NCI-H460 (cell line): Measurements from ENCODE around the gene ONECUT1. TPM values are rescaled to one million over a fixed set of nuclear protein-coding genes. Genes with fewer than 3 reads are reported as not detected.

Experiments used
- DNase-seq: peaks from one replicate; pipeline ENCODE4 v3.0.0-alpha.2; 2016; ENCODE audit warnings: low read depth; ENCODE audit errors: extremely low read depth
- total RNA-seq: library from RNA; depleted of rRNA; stranded (reverse); fragments of >200 nt; shearing (Covaris generic); gene quantifications from 2 replicates; pipeline ENCODE4 v1.2.3, GENCODE V29; 2014

The ONECUT1 gene
- total RNA-seq, 1 experiment from 2014 or later: 1.1 TPM

DNA sequence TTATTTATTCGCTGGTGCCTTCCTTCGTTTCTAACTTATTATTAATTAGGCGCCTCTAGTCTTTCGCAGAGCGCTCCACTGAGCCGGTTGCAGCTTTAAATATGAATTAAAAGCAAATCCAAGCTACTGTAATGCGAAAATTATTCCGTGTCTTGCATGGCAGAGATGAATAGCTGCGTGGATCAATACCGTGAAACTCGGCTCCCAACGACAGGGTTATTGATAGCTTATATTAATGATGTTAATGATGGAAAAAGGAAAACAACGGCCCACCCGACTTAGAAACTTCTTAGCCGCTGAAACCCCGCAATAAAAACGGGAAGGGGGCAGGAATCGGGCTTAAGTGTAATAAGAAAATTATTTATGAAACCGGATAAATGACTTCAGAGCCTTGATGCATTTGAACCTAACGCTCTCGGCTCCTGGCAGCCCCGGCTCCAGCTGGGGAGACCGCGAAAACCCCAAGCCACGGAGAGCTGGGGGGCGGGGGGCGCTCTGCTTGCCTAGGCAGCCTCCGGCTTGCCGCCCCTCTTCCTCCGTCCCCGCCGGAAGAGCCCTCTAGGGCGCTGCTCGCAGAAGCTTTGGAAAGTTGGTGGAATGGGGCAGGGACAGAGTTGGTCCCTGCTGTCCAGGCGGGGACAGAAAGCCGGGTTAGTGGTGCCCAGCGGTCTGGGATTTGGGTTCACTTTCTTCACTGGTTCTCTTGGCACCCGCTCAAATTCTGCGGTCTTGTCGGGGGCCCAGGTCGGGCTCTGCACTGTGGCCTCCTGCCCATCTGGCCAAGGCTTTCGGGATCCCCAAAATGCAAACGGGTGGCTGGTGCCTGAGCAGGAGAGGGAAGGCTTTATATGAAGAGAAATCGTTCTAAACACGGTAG lies 7.7 kb upstream of the ONECUT1 start:
- no peak for DNase-seq

DNA sequence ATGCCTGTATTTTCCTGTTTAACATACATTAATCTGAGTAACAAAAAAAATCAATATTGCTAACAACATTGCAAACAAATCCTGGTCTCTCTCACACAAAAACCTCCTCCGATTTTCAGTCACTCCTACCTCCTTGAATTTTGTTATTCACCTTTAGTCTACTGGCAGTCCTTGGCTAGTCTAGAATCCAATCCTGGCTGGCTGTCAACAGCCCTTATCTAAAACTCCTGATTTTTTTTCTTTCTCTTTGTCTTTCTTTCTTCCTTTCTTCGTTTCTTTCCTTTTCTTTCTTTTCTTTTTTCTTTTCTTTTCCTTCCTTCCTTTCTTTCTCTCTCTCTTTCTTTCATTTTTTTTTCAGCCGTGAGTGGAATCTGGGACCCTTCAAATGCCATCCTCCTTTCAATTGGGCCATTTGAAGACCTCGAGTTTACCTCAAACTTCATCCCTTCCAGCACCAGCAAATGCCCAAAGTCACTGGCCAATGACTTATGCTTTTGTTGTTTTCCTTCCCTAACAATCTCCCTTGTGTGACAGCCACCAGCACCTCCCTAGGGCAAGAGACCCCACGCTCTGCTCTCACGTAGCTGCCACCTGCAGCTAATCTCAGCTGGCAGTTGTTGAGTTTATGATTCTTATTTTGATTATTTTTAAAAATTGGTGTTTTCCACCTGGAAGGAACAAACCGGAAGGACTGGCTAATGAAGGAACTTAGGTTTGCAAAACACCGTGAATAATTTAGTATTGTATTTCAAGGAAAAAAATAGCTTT lies 6.8 kb upstream of the ONECUT1 start:
- DNase-seq: no peak

DNA sequence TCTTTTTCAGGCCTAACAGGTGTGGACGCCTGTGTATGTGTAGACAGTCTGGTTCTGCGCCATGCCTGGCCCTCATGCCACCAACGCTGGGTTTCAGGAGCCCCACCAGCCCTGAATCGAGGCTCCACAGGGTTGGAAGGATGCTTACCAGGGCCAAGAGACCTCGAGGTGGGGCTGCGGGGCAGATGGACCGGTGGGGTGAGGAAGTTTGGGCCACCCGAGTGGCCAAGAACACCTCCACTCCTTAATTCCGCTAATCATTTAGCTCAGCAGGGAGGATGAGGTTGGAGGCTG lies 6.0 kb upstream of the ONECUT1 start:
- no peak for DNase-seq

DNA sequence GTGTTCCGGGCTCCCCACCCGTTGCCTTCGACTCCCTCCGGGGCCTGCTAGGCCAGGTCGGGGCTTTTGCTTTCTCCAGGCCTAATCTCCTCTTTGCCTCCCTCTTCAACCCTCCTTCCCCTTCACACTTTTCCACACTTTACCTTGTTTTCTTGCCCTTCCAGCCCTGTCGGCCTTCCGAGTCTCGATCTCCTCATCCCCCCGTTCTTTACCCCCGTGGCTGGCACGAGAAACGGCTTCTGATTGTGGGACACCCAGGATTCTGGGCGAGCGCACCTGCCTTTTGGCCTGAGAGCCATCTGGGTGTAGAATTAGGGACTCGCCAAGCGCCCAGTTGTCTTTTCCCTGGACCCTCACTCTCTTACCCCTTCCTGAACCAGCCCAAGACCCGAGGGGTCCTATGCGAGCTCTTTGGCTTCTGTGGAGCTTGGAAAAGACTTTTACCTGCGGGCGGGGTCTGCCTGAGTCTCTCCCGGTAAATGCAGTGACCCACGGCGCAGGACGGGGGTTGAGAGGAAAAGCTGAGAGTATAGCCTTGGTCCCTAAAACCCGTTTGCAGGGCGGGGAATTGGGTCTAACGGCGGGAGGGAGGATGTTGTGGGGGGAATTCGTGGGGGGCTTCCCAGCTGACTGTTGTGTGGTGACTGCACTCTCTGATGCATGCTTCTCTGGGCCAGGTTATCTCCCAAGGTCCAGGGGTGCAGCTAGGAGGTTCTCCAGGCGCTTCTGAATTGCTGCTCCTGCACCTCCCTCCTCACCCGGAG lies 5.5 kb upstream of the ONECUT1 start:
- DNase-seq: no peak

DNA sequence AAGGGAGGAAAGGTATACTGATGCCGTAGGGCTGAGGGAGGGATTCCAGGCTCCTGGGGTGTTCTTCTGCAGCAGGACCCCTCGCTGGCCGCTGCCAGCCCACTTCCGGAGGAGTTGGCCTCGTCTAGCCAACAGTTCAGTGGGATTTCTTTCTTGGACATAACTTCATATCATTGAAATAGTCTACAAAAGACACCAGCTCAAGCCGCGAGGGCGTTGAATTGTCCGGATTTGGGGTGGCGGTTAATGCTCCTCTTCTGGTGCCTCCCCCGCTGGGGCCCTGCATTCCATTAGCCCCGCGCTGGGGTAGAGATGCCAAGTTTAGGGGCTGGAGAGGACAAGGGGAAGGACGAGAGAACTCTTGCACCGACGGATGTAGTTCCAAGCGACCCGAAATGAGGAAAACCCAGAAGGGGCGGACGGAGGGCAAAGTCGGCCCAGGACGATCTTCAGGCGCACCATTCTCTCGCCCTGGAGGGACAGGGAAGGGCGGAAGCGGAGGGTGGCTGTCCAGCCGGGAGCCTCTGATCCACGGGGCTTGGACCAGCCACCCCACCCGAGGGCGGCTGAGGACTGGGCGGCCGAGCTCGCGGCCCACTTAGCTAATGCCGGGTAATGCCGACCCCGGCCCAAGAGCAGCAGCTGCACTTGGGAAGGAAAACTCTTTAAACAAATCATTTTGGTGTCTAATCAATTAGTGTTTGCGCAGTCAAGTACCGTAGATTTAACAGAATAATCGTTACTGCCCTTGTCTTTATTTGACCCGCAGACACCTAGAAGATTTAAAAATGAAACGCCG lies 4.7 kb upstream of the ONECUT1 start:
- no peak for DNase-seq

DNA sequence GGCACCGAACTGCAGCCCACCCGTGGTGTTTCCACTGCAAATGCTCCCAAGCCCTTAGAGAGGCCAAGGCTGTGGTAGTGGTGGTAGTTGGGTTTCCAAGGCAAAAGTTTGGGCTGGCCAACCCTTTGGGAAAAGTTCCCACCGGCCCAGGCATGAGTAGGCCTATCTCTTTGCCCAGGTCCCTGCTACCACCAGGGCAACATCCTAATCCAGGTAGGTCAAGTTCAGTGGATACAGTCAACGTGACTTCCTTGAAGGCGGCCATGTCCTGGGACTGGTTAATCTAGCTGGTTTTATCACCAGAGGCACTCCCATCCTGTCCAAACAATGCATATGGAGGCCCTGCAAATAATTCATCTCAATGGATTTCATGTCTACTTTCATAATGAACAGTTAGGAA lies 1.6 kb upstream of the ONECUT1 start:
- DNase-seq: no peak

DNA sequence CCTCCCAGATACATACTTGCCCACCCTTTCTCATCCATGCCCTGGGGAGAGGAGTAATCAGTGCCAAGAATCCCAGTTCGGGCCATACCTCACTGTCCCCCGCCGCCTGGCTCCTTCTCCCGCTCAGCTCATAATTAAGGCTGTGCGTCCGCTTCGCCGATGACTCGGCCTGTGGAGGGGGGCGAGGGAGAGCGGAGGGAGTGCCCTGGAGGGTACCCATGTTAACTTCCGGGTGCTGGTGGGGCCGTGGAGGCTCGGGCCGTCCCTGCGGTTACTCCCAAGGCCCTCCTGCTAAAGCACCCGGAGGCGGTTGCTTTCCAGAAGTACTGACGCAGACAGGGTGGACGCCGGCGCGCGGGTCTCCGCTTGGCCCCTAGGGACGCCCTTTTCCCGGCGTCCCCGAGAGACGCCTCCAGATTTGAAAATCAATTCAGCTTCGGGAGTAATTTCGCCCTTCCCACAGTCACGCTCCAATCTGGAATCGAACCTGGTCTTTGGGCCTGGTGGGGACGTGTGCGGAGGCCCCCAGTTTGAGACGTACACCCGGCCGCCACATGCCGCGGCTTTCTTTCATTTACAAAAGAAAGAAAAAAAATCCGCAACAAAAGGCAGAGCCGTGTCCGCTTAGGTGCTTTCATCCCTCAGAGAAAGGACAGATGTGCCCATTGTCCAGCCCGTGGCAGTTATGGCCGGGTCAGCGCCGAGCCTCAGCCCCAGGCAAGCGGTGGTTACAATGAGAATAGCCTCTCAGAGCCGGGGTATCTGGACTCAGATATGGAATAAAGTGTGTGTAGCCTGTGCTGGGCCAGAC lies 1.0 kb upstream of the ONECUT1 start:
- no peak for DNase-seq

DNA sequence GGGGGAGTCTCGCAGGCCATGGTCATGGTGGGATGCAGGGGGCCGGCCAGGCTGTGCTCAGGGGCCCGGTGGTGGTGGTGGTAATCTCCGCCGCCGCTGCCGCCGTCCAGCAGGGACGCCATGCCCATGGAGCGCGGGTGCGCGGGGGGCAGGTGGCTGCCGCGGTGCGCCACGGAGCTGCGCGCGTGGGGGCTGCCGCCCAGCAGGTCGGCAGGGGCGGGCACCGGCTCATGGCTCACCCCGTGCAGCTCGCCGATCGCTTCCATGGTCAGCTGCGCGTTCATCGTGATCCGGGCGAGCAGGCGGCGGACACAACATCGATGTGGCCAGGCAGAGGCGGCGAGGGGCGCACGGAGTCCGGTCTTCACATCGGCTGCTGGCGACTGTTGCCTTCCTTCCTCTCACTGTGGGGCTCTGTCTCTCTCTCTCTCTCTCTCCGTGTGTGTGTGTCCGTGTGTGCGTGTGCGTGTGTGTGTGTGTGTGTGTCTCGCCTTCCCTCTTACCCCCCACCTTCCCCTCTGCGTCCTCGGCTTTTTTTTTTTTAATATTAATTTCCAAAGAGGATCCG lies 451 bp downstream of the ONECUT1 start:
- DNase-seq: no peak

DNA sequence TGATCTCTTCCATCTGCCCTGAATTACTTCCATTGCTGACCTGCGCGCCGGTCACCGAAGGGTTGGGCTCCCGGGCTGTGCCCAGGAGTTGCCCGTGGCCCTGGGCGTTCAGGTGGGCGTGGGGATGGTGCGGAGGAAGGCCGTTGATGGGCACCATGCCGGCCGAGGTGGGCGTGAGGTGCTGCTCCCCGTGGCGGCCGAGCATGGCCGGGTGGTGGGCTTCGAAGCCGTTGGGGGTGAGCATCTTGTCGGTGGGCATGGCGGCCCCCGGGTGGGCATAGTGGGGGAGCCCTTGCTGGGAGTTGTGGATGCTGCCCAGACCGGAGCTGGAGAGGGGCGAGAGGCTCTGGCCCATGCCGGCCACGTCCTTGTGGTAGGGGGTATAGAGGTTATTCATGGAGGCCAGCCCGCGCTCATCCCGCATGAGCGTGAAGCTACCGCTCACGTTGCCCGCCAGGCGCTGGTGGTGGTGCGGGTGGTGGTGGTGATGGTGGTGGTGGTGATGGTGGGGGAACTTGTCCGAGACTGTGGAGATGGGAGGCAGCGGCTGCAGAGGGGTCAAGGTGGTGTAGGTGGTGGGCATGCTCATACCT lies 1.0 kb downstream of the ONECUT1 start:
- DNase-seq: no peak

DNA sequence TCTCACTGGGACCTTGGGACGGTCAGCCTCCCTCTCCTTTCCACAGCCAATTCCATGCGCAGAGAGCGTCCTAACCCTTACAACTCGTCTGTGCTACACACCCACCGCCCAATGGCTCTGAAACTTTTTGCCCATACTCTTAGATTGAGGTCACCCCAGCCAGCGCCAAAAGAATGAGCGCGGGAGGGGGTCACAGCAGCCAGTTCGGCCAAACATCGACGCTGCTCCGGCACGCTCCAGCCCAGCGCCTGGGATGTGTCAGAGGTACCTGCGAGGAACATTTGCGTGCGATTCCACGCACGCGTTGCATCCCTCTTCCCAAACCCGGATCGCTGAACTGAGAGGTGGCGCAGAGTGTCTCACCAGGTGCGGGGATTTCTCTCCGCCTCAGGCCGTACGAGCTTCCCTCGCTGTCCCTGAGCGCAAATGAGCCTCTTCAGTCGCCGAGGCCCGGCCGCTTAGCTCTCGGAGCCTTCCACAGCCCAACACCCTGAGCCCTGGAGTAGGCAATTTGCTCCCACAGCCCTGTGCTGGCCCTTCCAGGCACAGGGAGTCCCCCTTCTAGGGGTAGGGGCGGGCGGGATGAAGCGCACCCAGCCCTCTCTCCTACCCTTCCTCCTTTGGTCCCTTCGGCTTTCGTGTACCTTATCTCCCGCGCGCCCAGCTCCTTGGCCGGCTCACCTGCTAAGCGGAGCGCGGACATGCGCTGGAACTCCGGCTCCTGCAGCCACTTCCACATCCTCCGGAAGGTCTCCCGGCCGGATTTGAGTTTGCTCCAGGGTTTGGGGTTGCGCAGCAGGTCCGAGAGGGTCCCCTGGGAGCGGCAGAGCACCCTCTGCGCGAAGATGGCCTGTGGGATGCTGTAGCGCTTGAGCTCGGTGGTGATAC lies 1.8 kb downstream of the ONECUT1 start:
- DNase-seq: no peak

DNA sequence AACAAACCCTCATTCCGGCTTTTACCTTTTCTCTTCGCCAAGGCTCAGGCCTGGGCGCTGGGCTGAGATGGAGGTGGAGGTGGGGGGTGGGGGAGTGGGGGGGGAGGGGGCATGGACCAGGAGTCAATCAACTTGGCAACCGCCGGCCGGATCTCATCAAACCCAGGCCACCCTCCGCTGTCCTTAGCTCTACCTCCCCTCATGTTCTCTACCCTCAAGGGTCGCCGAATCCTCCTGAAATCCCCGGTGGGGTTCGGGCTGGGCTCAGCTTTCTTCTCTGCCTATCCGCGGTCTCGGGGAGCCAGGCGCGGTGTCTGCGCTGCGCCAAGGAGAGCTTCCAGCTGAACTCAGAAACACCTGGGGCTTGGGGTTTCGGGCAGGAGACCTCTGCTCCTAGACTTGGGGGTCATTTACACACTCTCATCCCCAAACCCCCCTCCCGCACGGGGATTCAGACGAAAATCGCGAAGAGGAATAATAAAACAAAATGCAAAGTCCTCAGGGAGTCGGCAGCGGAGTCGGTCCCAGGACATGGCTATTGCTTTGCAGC lies 2.5 kb downstream of the ONECUT1 start:
- no peak for DNase-seq

DNA sequence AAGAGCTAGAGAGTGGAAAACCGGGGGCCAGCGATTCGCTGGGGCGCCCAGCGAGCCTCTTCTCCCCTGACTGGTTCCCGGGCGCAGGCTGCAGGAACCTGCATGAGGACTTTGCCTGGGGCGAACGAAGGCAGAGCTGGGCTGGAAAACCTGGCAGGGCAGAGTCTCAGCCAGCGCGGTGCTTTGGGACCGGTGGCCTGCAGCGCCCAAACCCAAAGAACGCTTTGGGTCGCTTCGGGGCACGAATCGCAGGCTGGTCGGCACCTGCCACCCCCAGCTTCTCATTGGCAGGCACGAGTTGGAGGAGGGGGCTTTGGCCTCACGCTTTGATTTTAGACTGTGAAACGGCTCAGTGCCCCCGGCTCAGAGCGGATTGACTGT lies 3.0 kb downstream of the ONECUT1 start:
- no peak for DNase-seq

DNA sequence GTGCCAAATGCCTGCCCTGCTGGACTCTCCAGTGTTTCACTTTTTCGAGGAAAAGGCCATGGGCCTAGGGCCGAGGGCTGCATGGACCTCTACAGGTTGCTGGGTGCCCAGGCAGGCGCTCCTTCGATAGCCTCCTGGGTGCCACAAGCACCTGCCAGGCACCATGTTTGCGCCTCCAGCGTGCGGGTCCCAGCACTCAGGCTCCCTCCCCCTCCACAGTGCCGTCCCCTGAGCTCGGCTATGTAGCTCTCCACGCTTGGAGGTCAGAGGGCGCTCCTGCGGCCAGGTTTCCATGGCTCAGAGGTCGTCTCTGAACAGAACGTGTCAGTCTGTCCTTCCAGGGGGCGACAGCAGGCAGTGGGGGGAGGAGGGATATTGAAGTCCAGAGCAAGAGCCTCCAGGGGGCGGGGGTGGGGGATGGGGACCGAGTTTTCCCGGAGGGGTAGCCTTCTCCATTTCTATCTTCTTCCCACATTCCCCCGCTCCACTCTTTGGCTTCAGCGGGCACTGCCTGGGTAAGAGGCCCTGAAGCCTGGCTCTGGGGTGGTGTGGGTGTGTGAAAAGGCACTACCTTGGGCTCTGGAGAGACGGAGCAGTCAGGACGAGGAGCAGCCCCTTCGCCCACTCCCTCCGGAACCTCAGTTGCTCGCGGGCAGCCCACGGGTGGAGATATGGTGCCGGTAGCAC lies 3.6 kb downstream of the ONECUT1 start:
- DNase-seq: no peak

DNA sequence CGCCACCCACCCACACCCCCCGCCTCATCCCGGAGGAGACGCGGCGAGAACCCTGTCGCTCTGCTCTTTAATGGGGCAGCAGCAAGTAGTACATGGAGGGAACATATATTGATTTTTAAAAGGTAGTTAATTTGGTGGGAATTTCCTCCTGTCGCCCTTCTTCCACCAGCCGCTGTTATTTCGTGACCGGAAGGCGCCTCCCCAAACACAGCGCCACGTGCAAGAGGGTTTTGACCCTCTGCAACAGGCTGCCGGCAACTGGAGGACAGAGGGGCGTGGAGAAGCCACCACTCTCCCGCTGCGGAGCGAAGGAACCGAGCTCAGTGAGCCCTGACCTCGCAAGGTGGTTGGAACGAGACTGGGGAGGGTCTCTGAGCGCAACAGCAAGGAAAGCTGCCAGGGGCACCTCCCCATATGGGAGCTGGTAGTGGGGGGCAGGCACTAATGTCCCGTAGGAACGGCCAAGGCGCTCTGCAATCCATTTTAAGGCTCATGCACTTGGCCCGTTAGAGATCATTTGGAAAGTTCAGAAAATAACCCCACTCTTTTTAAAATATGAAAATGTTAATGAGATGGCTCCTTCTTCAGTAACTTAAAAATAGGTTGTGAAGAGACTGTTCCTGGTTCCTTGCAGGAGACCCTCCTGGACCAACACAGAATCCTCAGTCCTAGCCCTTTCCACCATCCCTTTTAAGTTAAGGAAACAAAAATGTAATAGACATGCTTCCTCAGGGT lies 4.3 kb downstream of the ONECUT1 start:
- DNase-seq: no peak

DNA sequence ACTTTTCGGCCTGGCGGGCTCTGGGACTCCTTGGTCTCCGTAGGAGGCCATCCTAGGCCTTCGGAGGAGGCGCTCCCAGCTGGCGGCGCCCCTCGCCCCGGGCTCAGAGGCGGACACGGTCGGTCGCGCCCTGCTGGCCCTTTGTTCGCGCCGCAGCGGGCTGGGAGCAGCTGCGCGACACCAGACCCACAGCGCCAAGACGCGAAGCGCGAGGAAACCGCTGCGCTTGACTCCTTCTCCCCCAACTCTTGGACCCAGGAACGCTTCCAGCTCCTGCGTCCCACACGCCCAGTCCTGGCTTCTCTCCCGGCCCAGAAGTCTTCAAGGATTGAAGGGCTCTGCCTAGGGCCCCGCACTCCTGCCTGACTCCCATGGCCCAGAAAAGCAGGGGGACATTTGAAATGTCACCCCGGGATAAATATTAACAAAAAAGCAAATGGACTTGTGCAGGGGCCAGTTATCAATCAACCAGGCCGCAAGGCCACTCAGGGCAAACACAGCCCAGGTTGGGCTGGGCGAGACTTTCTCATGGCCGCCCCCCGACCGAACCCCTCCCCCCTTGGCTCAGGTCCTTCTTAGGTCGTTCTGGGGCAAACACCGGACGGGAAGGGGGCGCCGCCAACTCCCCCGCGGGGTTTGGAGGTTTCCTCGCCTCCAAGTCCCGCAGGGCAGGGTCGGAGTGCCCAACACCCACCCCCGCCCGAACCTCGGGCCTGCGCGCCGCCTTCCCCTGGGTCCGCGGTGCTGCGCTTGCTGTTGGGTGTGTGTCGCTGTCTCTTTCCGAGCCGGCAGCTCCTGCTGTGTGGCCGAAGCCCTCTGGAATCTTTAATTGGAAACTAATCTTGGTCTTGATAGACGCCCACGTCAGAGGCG lies 5.1 kb downstream of the ONECUT1 start:
- no peak for DNase-seq
